Skeletal muscle satellite cell (primary cell): ENCODE results near the gene CD24. TPM values are rescaled to one million over a fixed set of nuclear protein-coding genes. Genes with fewer than 3 reads are reported as not detected.
A peak's percentile ranks its signal among the peaks of the same experiment; 100 is the strongest.
"Not testable (repeated sequence)": the region's sequence is repeated elsewhere in the genome, so short reads cannot be mapped to it uniquely, and the experiment has no call there.

ENCODE experiments used
- H3K27me3 ChIP-seq: 2 replicates; pipeline ENCODE4 v1.7.0; 2013; ENCODE audit warnings: low read length; ENCODE audit not compliant: control insufficient read depth, insufficient read depth
- H3K36me3 ChIP-seq: 2 replicates; pipeline ENCODE4 v1.7.0; 2013; ENCODE audit warnings: mild to moderate bottlenecking, control low read depth, low read length; ENCODE audit not compliant: insufficient read depth
- H3K4me1 ChIP-seq: 2 replicates; pipeline ENCODE4 v1.7.0; 2013; ENCODE audit warnings: low read length; ENCODE audit not compliant: control insufficient read depth, insufficient read depth
- H3K4me2 ChIP-seq: 2 replicates; pipeline ENCODE4 v1.7.0; 2013; ENCODE audit warnings: mild to moderate bottlenecking, low read length
- H3K4me3 ChIP-seq: 2 replicates; pipeline ENCODE4 v1.7.0; 2013; ENCODE audit warnings: low read length
- H3K9ac ChIP-seq: 2 replicates; pipeline ENCODE4 v1.7.0; 2013; ENCODE audit warnings: mild to moderate bottlenecking, low read depth, low read length, moderate library complexity
- H3K9me3 ChIP-seq: replicated peaks from 2 replicates; pipeline ENCODE4 v1.7.0; 2013; ENCODE audit warnings: mild to moderate bottlenecking, control low read depth, low read length
- total RNA-seq: library from RNA; depleted of rRNA; stranded (reverse); fragments of >200 nt; gene quantifications from 2 replicates; pipeline ENCODE4 v1.2.3, GENCODE V29; 2012; rRNA removed

CD24 gene
- 0.25 and 5.0 TPM in 2 replicates for total RNA-seq

- Histone ChIP-seq H3K27me3 (peaks cover 53% of the 10 kb centered on the region), H3K4me2 (peak within 1 kb of the TSS; percentile 87), H3K9ac (no peak within 1 kb of the TSS), H3K9me3 (no peaks in the 10 kb centered on the region), H3K4me3 (peak within 1 kb of the TSS; percentile 68), H3K4me1 (no peaks in the 10 kb centered on the region), H3K36me3 (no peaks in the 10 kb centered on the region)
These were observed at the start of gene CD24 for GRCh38 chr6:106974336-106974998. TSS of gene CD24 (minus strand) at chr6:106974729. CDS start at chr6:106974646, 83 bp downstream.

GRCh38 chr6:107021446-107022185, 47.1 kb upstream of the CD24 start:
- Histone ChIP-seq H3K9me3 (no peaks in the 10 kb centered on the region), H3K9ac (no peak overlapping the region), H3K4me2 (no peak overlapping the region), H3K27me3 (peaks cover 5% of the 10 kb centered on the region), H3K4me3 (no peak overlapping the region), H3K36me3 (no peaks in the 10 kb centered on the region), H3K4me1 (no peaks in the 10 kb centered on the region)

GRCh38 chr6:107020239-107020638, 45.7 kb upstream of the CD24 start:
- H3K36me3 ChIP-seq, result no peaks in the 10 kb centered on the region
- H3K4me1 ChIP-seq, result no peaks in the 10 kb centered on the region
- H3K4me2 ChIP-seq, result no peak overlapping the region
- H3K9ac ChIP-seq, result no peak overlapping the region
- H3K9me3 ChIP-seq, result no peaks in the 10 kb centered on the region
- H3K4me3 ChIP-seq, result no peak overlapping the region
- peaks cover 5% of the 10 kb centered on the region for H3K27me3 ChIP-seq

GRCh38 chr6:107019628-107020027, 45.1 kb upstream of the CD24 start:
- not testable (repeated sequence) for H3K9ac ChIP-seq, H3K9me3 ChIP-seq, H3K4me1 ChIP-seq, H3K27me3 ChIP-seq, H3K36me3 ChIP-seq, H3K4me2 ChIP-seq, H3K4me3 ChIP-seq

GRCh38 chr6:107019047-107019446, 44.5 kb upstream of the CD24 start:
- no peak overlapping the region for H3K9ac ChIP-seq
- H3K4me1 ChIP-seq, result no peaks in the 10 kb centered on the region
- H3K36me3 ChIP-seq, result no peaks in the 10 kb centered on the region
- H3K4me3 ChIP-seq, result no peak overlapping the region
- H3K27me3 ChIP-seq, result peaks cover 5% of the 10 kb centered on the region
- no peak overlapping the region for H3K4me2 ChIP-seq
- no peaks in the 10 kb centered on the region for H3K9me3 ChIP-seq

- no peaks in the 10 kb centered on the region for H3K36me3 ChIP-seq
These were observed 35.0 kb upstream of the CD24 start for GRCh38 chr6:107009499-107009898.

GRCh38 chr6:106997392-106998158, 23.0 kb upstream of the CD24 start:
- H3K9me3 ChIP-seq, result no peaks in the 10 kb centered on the region
- no peaks in the 10 kb centered on the region for H3K4me1 ChIP-seq
- H3K9ac ChIP-seq, result no peak overlapping the region
- H3K27me3 ChIP-seq, result no peaks in the 10 kb centered on the region
- H3K4me3 ChIP-seq, result no peak overlapping the region
- no peak overlapping the region for H3K4me2 ChIP-seq
- H3K36me3 ChIP-seq, result no peaks in the 10 kb centered on the region

More at GRCh38 chr6:107009499-107009898, 35.0 kb upstream of the CD24 start:
- Histone ChIP-seq H3K4me1 (no peaks in the 10 kb centered on the region), H3K9me3 (no peaks in the 10 kb centered on the region), H3K4me3 (no peak overlapping the region), H3K9ac (no peak overlapping the region), H3K4me2 (no peak overlapping the region), H3K27me3 (no peaks in the 10 kb centered on the region)

GRCh38 chr6:106995640-106996039, 21.1 kb upstream of the CD24 start:
- Histone ChIP-seq H3K4me3 (no peak overlapping the region), H3K4me1 (no peaks in the 10 kb centered on the region), H3K36me3 (no peaks in the 10 kb centered on the region), H3K4me2 (no peak overlapping the region), H3K27me3 (peaks cover 6% of the 10 kb centered on the region), H3K9ac (no peak overlapping the region), H3K9me3 (no peaks in the 10 kb centered on the region)

GRCh38 chr6:106989737-106990136, 15.2 kb upstream of the CD24 start:
- not testable (repeated sequence) for H3K36me3 ChIP-seq, H3K4me2 ChIP-seq, H3K9ac ChIP-seq, H3K4me3 ChIP-seq, H3K9me3 ChIP-seq, H3K4me1 ChIP-seq
- peaks cover 20% of the 10 kb centered on the region for H3K27me3 ChIP-seq

- no peak overlapping the region for H3K9ac ChIP-seq
- no peaks in the 10 kb centered on the region for H3K9me3 ChIP-seq
- H3K4me1 ChIP-seq, result no peaks in the 10 kb centered on the region
- no peak overlapping the region for H3K4me2 ChIP-seq
- H3K36me3 ChIP-seq, result no peaks in the 10 kb centered on the region
- H3K27me3 ChIP-seq, result peaks cover 26% of the 10 kb centered on the region
- H3K4me3 ChIP-seq, result no peak overlapping the region
These were observed 14.1 kb upstream of the CD24 start for GRCh38 chr6:106988664-106989063.

GRCh38 chr6:106981926-106982325, 7.4 kb upstream of the CD24 start:
- H3K4me3 ChIP-seq, result no peak overlapping the region
- H3K27me3 ChIP-seq, result peaks cover 24% of the 10 kb centered on the region
- H3K4me2 ChIP-seq, result no peak overlapping the region
- no peak overlapping the region for H3K9ac ChIP-seq
- H3K9me3 ChIP-seq, result no peaks in the 10 kb centered on the region
- H3K36me3 ChIP-seq, result no peaks in the 10 kb centered on the region
- H3K4me1 ChIP-seq, result no peaks in the 10 kb centered on the region
